Activated CD4-positive, alpha-beta T cell treated with anti-CD3 and anti-CD28 coated beads, Interleukin-2, amount 10 ng/mL, durations not matched to agents 24 days and 14 days (primary cell): Measurements from ENCODE around the gene MAU2. TPM values are rescaled to one million over a fixed set of nuclear protein-coding genes. Genes with fewer than 3 reads are reported as not detected.

ENCODE experiments used
- DNase-seq: peaks from one replicate; pipeline ENCODE4 v3.0.0; 2022
- H3K27ac Mint-ChIP-seq: one replicate; pipeline ENCODE4 v1.8.0; 2022; ENCODE audit warnings: mild to moderate bottlenecking, mixed read lengths
- H3K27me3 Mint-ChIP-seq: one replicate; pipeline ENCODE4 v1.8.0; 2022; ENCODE audit warnings: mixed read lengths
- H3K36me3 Mint-ChIP-seq: one replicate; pipeline ENCODE4 v1.8.0; 2022; ENCODE audit warnings: low read depth, mild to moderate bottlenecking, mixed read lengths
- H3K4me1 Mint-ChIP-seq: one replicate; pipeline ENCODE4 v1.8.0; 2021; ENCODE audit warnings: mixed read lengths
- H3K4me3 Mint-ChIP-seq: one replicate; pipeline ENCODE4 v1.8.0; 2022; ENCODE audit warnings: mild to moderate bottlenecking, moderate library complexity, mixed read lengths
- H3K9me3 Mint-ChIP-seq: one replicate; pipeline ENCODE4 v1.8.0; 2021; ENCODE audit warnings: mixed read lengths
- intact Hi-C: fragments of 100-400 bp; cut with micrococcal nuclease; formaldehyde crosslinking; loops from one replicate; pipeline ENCODE4 v1.15.1; 2023
- total RNA-seq: library from RNA; stranded (reverse); gene quantifications from 2 replicates; pipeline ENCODE4 v1.2.3, GENCODE V29; 2022

MAU2 gene
- total RNA-seq, 1 donor from 2014 or later: 73.0 TPM

- H3K27me3 Mint-ChIP-seq: no peaks in the 10 kb centered on the region
- peak overlapping the region; percentile 2 for H3K27ac Mint-ChIP-seq
- H3K4me3 Mint-ChIP-seq: peak overlapping the region; percentile 13
- H3K4me1 Mint-ChIP-seq: peaks cover 43% of the 10 kb centered on the region
- peaks cover 38% of the 10 kb centered on the region for H3K36me3 Mint-ChIP-seq
- DNase-seq: no peak
- intact Hi-C loops: no loop called here
- no peaks in the 10 kb centered on the region for H3K9me3 Mint-ChIP-seq
Observed at GRCh38 chr19:19324059-19324770, 3.6 kb downstream of the MAU2 start.

GRCh38 chr19:19327672-19328071, 7.0 kb downstream of the MAU2 start:
- no peak for DNase-seq
- peaks cover 48% of the 10 kb centered on the region for H3K36me3 Mint-ChIP-seq
- H3K4me1 Mint-ChIP-seq: peaks cover 34% of the 10 kb centered on the region
- no peaks in the 10 kb centered on the region for H3K27me3 Mint-ChIP-seq
- no peaks in the 10 kb centered on the region for H3K9me3 Mint-ChIP-seq
- intact Hi-C loops: no loop called here
- no peak overlapping the region for H3K4me3 Mint-ChIP-seq
- no peak overlapping the region for H3K27ac Mint-ChIP-seq

GRCh38 chr19:19329126-19329525, 8.5 kb downstream of the MAU2 start:
- H3K9me3 Mint-ChIP-seq: no peaks in the 10 kb centered on the region
- H3K36me3 Mint-ChIP-seq: peaks cover 43% of the 10 kb centered on the region
- H3K4me1 Mint-ChIP-seq: peaks cover 30% of the 10 kb centered on the region
- intact Hi-C loops: no loop called here
- peak; percentile 60 for DNase-seq
- peak overlapping the region; percentile 88 for H3K27ac Mint-ChIP-seq
- no peaks in the 10 kb centered on the region for H3K27me3 Mint-ChIP-seq
- H3K4me3 Mint-ChIP-seq: peak overlapping the region; percentile 54

- H3K27me3 Mint-ChIP-seq: no peaks in the 10 kb centered on the region
- H3K4me3 Mint-ChIP-seq: no peak overlapping the region
- DNase-seq: no peak
- H3K9me3 Mint-ChIP-seq: no peaks in the 10 kb centered on the region
- H3K36me3 Mint-ChIP-seq: peaks cover 34% of the 10 kb centered on the region
- peaks cover 2% of the 10 kb centered on the region for H3K4me1 Mint-ChIP-seq
- no peak overlapping the region for H3K27ac Mint-ChIP-seq
- intact Hi-C loops: no loop called here
Observed at GRCh38 chr19:19334063-19334988, 13.7 kb downstream of the MAU2 start.

GRCh38 chr19:19334989-19335344, 14.3 kb downstream of the MAU2 start:
- H3K27ac Mint-ChIP-seq: no peak overlapping the region
- intact Hi-C loops: no loop called here
- no peak for DNase-seq
- H3K4me1 Mint-ChIP-seq: no peaks in the 10 kb centered on the region
- H3K36me3 Mint-ChIP-seq: peaks cover 32% of the 10 kb centered on the region
- no peaks in the 10 kb centered on the region for H3K27me3 Mint-ChIP-seq
- H3K9me3 Mint-ChIP-seq: no peaks in the 10 kb centered on the region
- no peak overlapping the region for H3K4me3 Mint-ChIP-seq

GRCh38 chr19:19335408-19336158, 15.0 kb downstream of the MAU2 start:
- Mint-ChIP-seq H3K27me3 (no peaks in the 10 kb centered on the region), H3K27ac (peak overlapping the region; percentile 16), H3K9me3 (no peaks in the 10 kb centered on the region), H3K36me3 (peaks cover 30% of the 10 kb centered on the region), H3K4me3 (no peak overlapping the region), H3K4me1 (no peaks in the 10 kb centered on the region)
- DNase-seq: no peak
- intact Hi-C loops: no loop called here

- peak overlapping the region; percentile 11 for H3K27ac Mint-ChIP-seq
- no peak for DNase-seq
- H3K4me3 Mint-ChIP-seq: no peak overlapping the region
- peaks cover 28% of the 10 kb centered on the region for H3K36me3 Mint-ChIP-seq
- intact Hi-C loops: no loop called here
- no peaks in the 10 kb centered on the region for H3K4me1 Mint-ChIP-seq
- H3K9me3 Mint-ChIP-seq: no peaks in the 10 kb centered on the region
- no peaks in the 10 kb centered on the region for H3K27me3 Mint-ChIP-seq
Observed at GRCh38 chr19:19336597-19336996, 16.0 kb downstream of the MAU2 start.

- DNase-seq: no peak
- H3K36me3 Mint-ChIP-seq: peaks cover 27% of the 10 kb centered on the region
- H3K27ac Mint-ChIP-seq: no peak overlapping the region
- H3K9me3 Mint-ChIP-seq: no peaks in the 10 kb centered on the region
- H3K27me3 Mint-ChIP-seq: no peaks in the 10 kb centered on the region
- no peak overlapping the region for H3K4me3 Mint-ChIP-seq
- no peaks in the 10 kb centered on the region for H3K4me1 Mint-ChIP-seq
- intact Hi-C loops: no loop called here
Observed at GRCh38 chr19:19337120-19337519, 16.5 kb downstream of the MAU2 start.

GRCh38 chr19:19338082-19338481, 17.5 kb downstream of the MAU2 start:
- intact Hi-C loops: no loop called here
- no peak overlapping the region for H3K4me3 Mint-ChIP-seq
- H3K36me3 Mint-ChIP-seq: peaks cover 28% of the 10 kb centered on the region
- no peaks in the 10 kb centered on the region for H3K9me3 Mint-ChIP-seq
- no peak overlapping the region for H3K27ac Mint-ChIP-seq
- no peaks in the 10 kb centered on the region for H3K4me1 Mint-ChIP-seq
- H3K27me3 Mint-ChIP-seq: no peaks in the 10 kb centered on the region
- no peak for DNase-seq

GRCh38 chr19:19341026-19341425, 20.4 kb downstream of the MAU2 start:
- DNase-seq: no peak
- H3K9me3 Mint-ChIP-seq: no peaks in the 10 kb centered on the region
- H3K4me1 Mint-ChIP-seq: no peaks in the 10 kb centered on the region
- H3K4me3 Mint-ChIP-seq: no peak overlapping the region
- intact Hi-C loops: no loop called here
- no peak overlapping the region for H3K27ac Mint-ChIP-seq
- peaks cover 39% of the 10 kb centered on the region for H3K36me3 Mint-ChIP-seq
- no peaks in the 10 kb centered on the region for H3K27me3 Mint-ChIP-seq

- Mint-ChIP-seq H3K27ac (no peak overlapping the region), H3K9me3 (no peaks in the 10 kb centered on the region), H3K4me3 (no peak overlapping the region), H3K4me1 (no peaks in the 10 kb centered on the region), H3K36me3 (peaks cover 46% of the 10 kb centered on the region), H3K27me3 (no peaks in the 10 kb centered on the region)
- DNase-seq: no peak
- intact Hi-C loops: no loop called here
Observed at GRCh38 chr19:19342086-19343015, 21.7 kb downstream of the MAU2 start.

- Mint-ChIP-seq H3K36me3 (peaks cover 48% of the 10 kb centered on the region), H3K27ac (no peak overlapping the region), H3K9me3 (no peaks in the 10 kb centered on the region), H3K4me1 (no peaks in the 10 kb centered on the region), H3K27me3 (no peaks in the 10 kb centered on the region), H3K4me3 (no peak overlapping the region)
- intact Hi-C loops: no loop called here
- no peak for DNase-seq
Observed at GRCh38 chr19:19343016-19343362, 22.4 kb downstream of the MAU2 start.

GRCh38 chr19:19343762-19344161, 23.1 kb downstream of the MAU2 start:
- Mint-ChIP-seq H3K9me3 (no peaks in the 10 kb centered on the region), H3K4me1 (no peaks in the 10 kb centered on the region)

More at GRCh38 chr19:19343762-19344161, 23.1 kb downstream of the MAU2 start:
- intact Hi-C loops: no loop called here
- Mint-ChIP-seq H3K36me3 (peaks cover 41% of the 10 kb centered on the region), H3K4me3 (no peak overlapping the region), H3K27me3 (no peaks in the 10 kb centered on the region), H3K27ac (no peak overlapping the region)
- no peak for DNase-seq
